T-helper 17 cell (primary cell): ENCODE data around the gene POMGNT1. TPM values are rescaled to one million over a fixed set of nuclear protein-coding genes. Genes with fewer than 3 reads are reported as not detected.

Experiments used
- ATAC-seq: fragments of 150-1000 bp; cut with Tn5 transposase; 2 replicates; pipeline ENCODE4 v1.10.0; 2021; ENCODE audit warnings: mild to moderate bottlenecking, moderate library complexity
- DNase-seq, 3 donors: peaks; one replicate each; pipeline versions ENCODE4 v3.0.0 to v3.0.0-alpha.2; 2020 to 2021
- H3K9me3 ChIP-seq: one replicate; pipeline ENCODE4 v1.7.0; 2013; ENCODE audit warnings: low read length, mild to moderate bottlenecking; ENCODE audit not compliant: control insufficient read depth, poor library complexity, severe bottlenecking
- H3K27ac Mint-ChIP-seq: one replicate; pipeline ENCODE4 v1.8.0; 2022; ENCODE audit warnings: mild to moderate bottlenecking, moderate library complexity, mixed read lengths
- H3K27me3 Mint-ChIP-seq: one replicate; pipeline ENCODE4 v1.8.0; 2022; ENCODE audit warnings: mixed read lengths
- H3K36me3 Mint-ChIP-seq: one replicate; pipeline ENCODE4 v1.8.0; 2022; ENCODE audit warnings: low read depth, mixed read lengths
- H3K4me1 Mint-ChIP-seq: one replicate; pipeline ENCODE4 v1.8.0; 2022; ENCODE audit warnings: mild to moderate bottlenecking, mixed read lengths
- H3K4me3 Mint-ChIP-seq: one replicate; pipeline ENCODE4 v1.8.0; 2022; ENCODE audit warnings: mild to moderate bottlenecking, moderate library complexity, mixed read lengths
- total RNA-seq, 4 donors: library from RNA in 2 of 4; stranded (reverse) in 2 of 4; gene quantifications; one replicate each; pipeline ENCODE4 v1.2.3 and lab custom pipeline; 2022 to 2026

POMGNT1 gene
- total RNA-seq, 2 donors from 2014 or later = 33.8 to 39.3 TPM

- no peak for ATAC-seq
- no peak for DNase-seq
- Mint-ChIP-seq H3K27me3 (peaks cover 34% of the 10 kb centered on the region), H3K27ac (no peak overlapping the region), H3K36me3 (peaks cover 2% of the 10 kb centered on the region), H3K4me1 (peaks cover 2% of the 10 kb centered on the region), H3K4me3 (no peak overlapping the region)
- H3K9me3 ChIP-seq = no peaks in the 10 kb centered on the region
These were observed 24.8 kb downstream of the POMGNT1 start for GRCh38 chr1:46173361-46173856.

- peaks cover 7% of the 10 kb centered on the region for H3K4me1 Mint-ChIP-seq
- H3K36me3 Mint-ChIP-seq = peaks cover 2% of the 10 kb centered on the region
- H3K9me3 ChIP-seq = no peaks in the 10 kb centered on the region
- no peak overlapping the region for H3K27ac Mint-ChIP-seq
- H3K27me3 Mint-ChIP-seq = peaks cover 34% of the 10 kb centered on the region
- ATAC-seq (no peak), DNase-seq (no peak)
- H3K4me3 Mint-ChIP-seq = no peak overlapping the region
These were observed 25.9 kb downstream of the POMGNT1 start for GRCh38 chr1:46172321-46172720.

- Mint-ChIP-seq H3K27me3 (peaks cover 34% of the 10 kb centered on the region), H3K27ac (no peak overlapping the region), H3K4me1 (peaks cover 12% of the 10 kb centered on the region), H3K4me3 (no peak overlapping the region), H3K36me3 (peaks cover 2% of the 10 kb centered on the region)
- DNase-seq (no peak), ATAC-seq (no peak)
- H3K9me3 ChIP-seq = no peaks in the 10 kb centered on the region
These were observed 26.4 kb downstream of the POMGNT1 start for GRCh38 chr1:46171871-46172270.

- Mint-ChIP-seq H3K4me3 (no peak overlapping the region), H3K27ac (no peak overlapping the region), H3K27me3 (peaks cover 34% of the 10 kb centered on the region), H3K4me1 (peaks cover 17% of the 10 kb centered on the region), H3K36me3 (peaks cover 2% of the 10 kb centered on the region)
- no peak for ATAC-seq
- H3K9me3 ChIP-seq = no peaks in the 10 kb centered on the region
- no peak for DNase-seq
These were observed 26.9 kb downstream of the POMGNT1 start for GRCh38 chr1:46171351-46171750.

- Mint-ChIP-seq H3K27me3 (peaks cover 34% of the 10 kb centered on the region), H3K4me3 (no peak overlapping the region), H3K27ac (no peak overlapping the region), H3K36me3 (peaks cover 2% of the 10 kb centered on the region), H3K4me1 (peaks cover 20% of the 10 kb centered on the region)
- DNase-seq (no peak), ATAC-seq (no peak)
- no peaks in the 10 kb centered on the region for H3K9me3 ChIP-seq
These were observed 28.3 kb downstream of the POMGNT1 start for GRCh38 chr1:46169811-46170454.

GRCh38 chr1:46168477-46168876 lies 29.8 kb downstream of the POMGNT1 start:
- H3K4me1 Mint-ChIP-seq = peaks cover 20% of the 10 kb centered on the region
- DNase-seq (no peak), ATAC-seq (no peak)
- peaks cover 49% of the 10 kb centered on the region for H3K27me3 Mint-ChIP-seq
- no peak overlapping the region for H3K4me3 Mint-ChIP-seq
- H3K36me3 Mint-ChIP-seq = peaks cover 2% of the 10 kb centered on the region
- no peak overlapping the region for H3K27ac Mint-ChIP-seq
- no peaks in the 10 kb centered on the region for H3K9me3 ChIP-seq

GRCh38 chr1:46166521-46167462 lies 31.4 kb downstream of the POMGNT1 start:
- H3K27ac Mint-ChIP-seq = peak overlapping the region; percentile 87
- H3K9me3 ChIP-seq = no peaks in the 10 kb centered on the region
- H3K4me3 Mint-ChIP-seq = peak overlapping the region; percentile 93
- DNase-seq (peak in 1 of 3 donors; percentile 15), ATAC-seq (peak; percentile 75)
- H3K36me3 Mint-ChIP-seq = no peaks in the 10 kb centered on the region
- peaks cover 38% of the 10 kb centered on the region for H3K27me3 Mint-ChIP-seq
- peaks cover 20% of the 10 kb centered on the region for H3K4me1 Mint-ChIP-seq

GRCh38 chr1:46160212-46160611 lies 38.0 kb downstream of the POMGNT1 start:
- H3K4me3 Mint-ChIP-seq = no peak overlapping the region
- H3K36me3 Mint-ChIP-seq = no peaks in the 10 kb centered on the region
- peaks cover 15% of the 10 kb centered on the region for H3K27me3 Mint-ChIP-seq
- no peak for DNase-seq
- ATAC-seq = no peak
- H3K9me3 ChIP-seq = no peaks in the 10 kb centered on the region
- no peaks in the 10 kb centered on the region for H3K4me1 Mint-ChIP-seq
- H3K27ac Mint-ChIP-seq = no peak overlapping the region

- Mint-ChIP-seq H3K4me1 (peaks cover 3% of the 10 kb centered on the region), H3K27me3 (peaks cover 11% of the 10 kb centered on the region), H3K27ac (no peak overlapping the region), H3K4me3 (no peak overlapping the region), H3K36me3 (no peaks in the 10 kb centered on the region)
- DNase-seq = no peak
- ATAC-seq = no peak
- no peaks in the 10 kb centered on the region for H3K9me3 ChIP-seq
These were observed 38.7 kb downstream of the POMGNT1 start for GRCh38 chr1:46159516-46159915.

- Mint-ChIP-seq H3K27me3 (peaks cover 1% of the 10 kb centered on the region), H3K4me3 (no peak overlapping the region), H3K4me1 (peaks cover 4% of the 10 kb centered on the region), H3K27ac (no peak overlapping the region), H3K36me3 (peaks cover 4% of the 10 kb centered on the region)
- no peaks in the 10 kb centered on the region for H3K9me3 ChIP-seq
- ATAC-seq (no peak), DNase-seq (no peak)
These were observed 39.6 kb downstream of the POMGNT1 start for GRCh38 chr1:46158312-46159281.

GRCh38 chr1:46157916-46158311 lies 40.3 kb downstream of the POMGNT1 start:
- no peak for DNase-seq
- ATAC-seq = no peak
- no peak overlapping the region for H3K4me3 Mint-ChIP-seq
- H3K27me3 Mint-ChIP-seq = no peaks in the 10 kb centered on the region
- no peak overlapping the region for H3K27ac Mint-ChIP-seq
- H3K4me1 Mint-ChIP-seq = peaks cover 5% of the 10 kb centered on the region
- peaks cover 4% of the 10 kb centered on the region for H3K36me3 Mint-ChIP-seq
- H3K9me3 ChIP-seq = no peaks in the 10 kb centered on the region

- Mint-ChIP-seq H3K4me1 (peaks cover 5% of the 10 kb centered on the region), H3K27me3 (no peaks in the 10 kb centered on the region), H3K4me3 (no peak overlapping the region), H3K36me3 (peaks cover 4% of the 10 kb centered on the region), H3K27ac (no peak overlapping the region)
- DNase-seq (no peak), ATAC-seq (no peak)
- H3K9me3 ChIP-seq = no peaks in the 10 kb centered on the region
These were observed 44.5 kb downstream of the POMGNT1 start for GRCh38 chr1:46153732-46154131.
